Bronchial epithelial cell (primary cell): ENCODE results near the gene MSH5. TPM values are rescaled to one million over a fixed set of nuclear protein-coding genes. Genes with fewer than 3 reads are reported as not detected.
A peak's percentile ranks its signal among the peaks of the same experiment; 100 is the strongest.

Source experiments
- DNase-seq: peaks from one replicate; pipeline ENCODE4 v3.0.0-alpha.2; 2010; ENCODE audit warnings: low read depth
- FAIRE-seq: peaks from 2 replicates; lab custom pipeline; 2011; peaks lifted over from hg19 to GRCh38; lab: Jason Lieb, UNC
- H3K27me3 ChIP-seq: 2 replicates; pipeline ENCODE4 v1.5.1; 2011; ENCODE audit warnings: low read length; ENCODE audit not compliant: control insufficient read depth, insufficient read depth
- H3K36me3 ChIP-seq: 2 replicates; pipeline ENCODE4 v1.5.1; 2011; ENCODE audit warnings: low read length; ENCODE audit not compliant: control insufficient read depth, insufficient read depth
- H3K4me3 ChIP-seq: 2 replicates; pipeline ENCODE4 v1.5.1; 2011; ENCODE audit warnings: mild to moderate bottlenecking, low read depth, low read length, control low read depth
- CTCF ChIP-seq: IDR thresholded peaks from 2 replicates; pipeline ENCODE4 v1.5.1; 2011; ENCODE audit warnings: mild to moderate bottlenecking, moderate library complexity, low read length, control low read depth, inconsistent platforms; ENCODE audit not compliant: insufficient read depth, severe bottlenecking
- total RNA-seq: library from RNA; depleted of rRNA; stranded (reverse); fragments of >200 nt; gene quantifications from 2 replicates; pipeline ENCODE4 v1.2.1, GENCODE V29; 2014

The MSH5 gene
- total RNA-seq, 1 donor from 2014 or later: 3.4 TPM

DNA sequence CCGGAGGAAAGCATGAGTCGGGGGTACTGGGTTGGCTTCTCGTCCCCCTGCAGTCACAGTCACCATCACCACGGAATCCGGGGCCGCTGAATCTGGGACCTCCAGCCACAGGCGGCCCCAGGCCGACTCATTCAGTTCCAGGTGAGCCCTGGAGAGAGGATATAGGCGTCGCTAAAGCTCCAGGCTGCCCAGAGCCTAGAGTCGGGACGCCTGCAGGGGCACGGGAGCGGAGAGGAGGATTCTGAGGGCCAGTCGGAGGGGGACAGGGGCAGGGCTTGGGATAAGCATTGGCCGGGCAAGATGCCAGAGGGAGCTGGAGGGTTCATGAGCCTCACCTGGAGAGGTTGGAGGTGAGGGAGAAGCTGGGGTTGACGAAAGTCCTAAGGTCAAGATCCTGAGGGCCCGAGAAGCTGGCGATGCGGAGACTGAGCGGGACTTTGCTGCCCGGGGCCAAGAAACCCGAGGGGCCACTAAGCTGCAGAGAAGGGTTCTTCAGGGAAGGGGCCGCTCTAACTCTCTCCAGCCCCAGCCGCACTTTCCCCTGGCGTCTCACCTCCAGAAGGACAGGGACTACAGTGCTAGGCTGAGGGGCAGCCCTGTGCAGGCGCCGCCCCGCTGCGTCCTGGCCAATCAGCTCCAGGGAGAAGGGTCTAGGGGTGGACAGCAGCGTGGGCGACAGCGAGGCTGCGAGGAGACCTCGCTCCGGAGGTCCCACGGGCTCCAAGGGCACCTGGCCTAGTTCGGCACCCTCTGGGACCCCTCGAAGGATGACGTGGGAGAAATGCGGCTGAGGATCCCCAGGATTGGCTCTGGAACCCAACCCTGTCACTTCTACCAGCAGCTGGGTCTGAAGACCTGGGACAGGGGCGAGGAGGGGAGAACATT is 26.3 kb downstream of the MSH5 start:
- no peaks in the 10 kb centered on the region for H3K27me3 ChIP-seq
- peaks cover 1% of the 10 kb centered on the region for H3K36me3 ChIP-seq
- H3K4me3 ChIP-seq: no peak overlapping the region
- no peak for TF ChIP-seq CTCF
- FAIRE-seq (no peak), DNase-seq (no peak)

- no peak for FAIRE-seq
These were observed 27.4 kb downstream of the MSH5 start for GRCh38 chr6:31767096-31767645.

DNA sequence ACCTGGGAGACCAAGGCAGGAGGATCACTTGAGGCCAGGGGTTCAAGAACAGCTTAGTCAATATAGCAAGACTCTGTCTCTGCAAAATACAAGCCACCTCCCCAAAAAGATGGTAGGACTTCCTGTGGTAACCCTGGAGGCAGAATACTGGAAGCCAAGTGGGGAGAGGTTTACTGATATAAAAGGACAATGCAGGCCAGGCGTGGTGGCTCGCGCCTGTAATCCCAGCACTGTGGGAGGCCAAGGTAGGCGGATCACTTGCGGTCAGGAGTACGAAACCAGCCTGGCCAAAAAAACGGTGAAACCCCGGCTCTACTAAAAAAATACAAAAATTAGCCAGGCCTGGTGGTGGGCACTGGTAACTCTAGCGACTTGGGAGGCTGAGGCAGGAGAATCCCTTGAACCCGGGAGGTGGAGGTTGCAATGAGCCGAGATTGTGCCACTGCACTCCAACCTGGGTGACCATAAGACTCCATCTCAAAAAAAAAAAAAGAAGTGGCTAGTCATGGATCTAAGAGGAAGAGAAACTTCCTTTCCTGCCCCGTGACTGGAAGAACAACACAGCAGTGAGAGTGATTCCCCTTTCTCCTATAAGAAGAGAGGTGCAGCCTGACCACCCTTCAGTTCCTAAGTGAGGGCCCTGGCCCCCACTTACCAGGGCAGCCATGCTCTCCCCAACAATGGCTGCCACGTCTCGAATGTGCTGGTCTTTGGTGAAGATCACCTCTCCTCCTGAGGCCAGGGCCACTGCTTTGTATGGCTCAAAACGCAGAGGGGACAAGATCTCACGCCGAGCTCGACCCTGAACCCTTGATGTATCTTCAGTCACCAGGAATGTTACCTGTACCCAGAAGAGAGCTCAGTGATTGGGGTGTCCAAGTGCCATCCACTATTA is 28.8 kb downstream of the MSH5 start:
- no peak for TF ChIP-seq CTCF
- Histone ChIP-seq H3K36me3 (no peaks in the 10 kb centered on the region), H3K27me3 (no peaks in the 10 kb centered on the region), H3K4me3 (no peak overlapping the region)
- no peak for FAIRE-seq
- no peak for DNase-seq

More at GRCh38 chr6:31767096-31767645, 27.4 kb downstream of the MSH5 start:
- TF ChIP-seq CTCF: no peak
- H3K36me3 ChIP-seq: no peaks in the 10 kb centered on the region
- no peaks in the 10 kb centered on the region for H3K27me3 ChIP-seq
- H3K4me3 ChIP-seq: no peak overlapping the region
- DNase-seq: no peak

DNA sequence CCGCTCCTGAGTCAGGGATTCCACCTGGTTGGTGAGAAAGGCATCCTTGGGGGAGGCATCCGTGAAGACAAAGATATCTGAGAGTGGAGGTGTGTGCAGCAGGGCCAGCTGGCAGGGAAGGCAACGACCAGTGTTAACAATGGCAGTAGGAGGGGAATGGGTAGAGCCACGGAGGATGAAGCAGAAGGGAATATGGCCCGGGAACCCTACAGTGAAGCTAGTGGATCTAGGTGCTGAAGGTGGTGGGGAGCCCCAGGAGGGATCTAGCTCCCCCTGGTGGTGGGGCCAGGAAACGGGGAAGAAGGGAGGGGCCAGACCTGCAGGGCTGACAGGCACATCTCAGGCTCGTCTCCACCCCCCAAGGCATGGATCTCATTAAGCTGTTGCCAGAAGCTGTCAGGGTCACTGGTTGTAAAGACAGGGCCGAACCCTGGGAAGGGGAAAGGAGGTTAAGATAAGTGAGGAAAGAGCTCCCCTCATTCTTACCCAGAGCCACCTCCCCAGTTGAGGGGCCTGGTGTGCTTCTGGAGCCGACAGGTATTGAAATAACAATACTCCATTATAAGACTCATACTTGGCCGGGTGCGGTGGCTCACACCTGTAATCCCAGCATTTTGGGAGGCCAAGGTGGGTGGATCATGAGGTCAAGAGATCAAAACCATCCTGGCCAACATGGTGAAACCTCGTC is 30.0 kb downstream of the MSH5 start:
- FAIRE-seq (no peak), DNase-seq (peak; percentile 57)
- TF ChIP-seq CTCF: peak; percentile 97
- Histone ChIP-seq H3K27me3 (no peaks in the 10 kb centered on the region), H3K36me3 (no peaks in the 10 kb centered on the region), H3K4me3 (no peak overlapping the region)

DNA sequence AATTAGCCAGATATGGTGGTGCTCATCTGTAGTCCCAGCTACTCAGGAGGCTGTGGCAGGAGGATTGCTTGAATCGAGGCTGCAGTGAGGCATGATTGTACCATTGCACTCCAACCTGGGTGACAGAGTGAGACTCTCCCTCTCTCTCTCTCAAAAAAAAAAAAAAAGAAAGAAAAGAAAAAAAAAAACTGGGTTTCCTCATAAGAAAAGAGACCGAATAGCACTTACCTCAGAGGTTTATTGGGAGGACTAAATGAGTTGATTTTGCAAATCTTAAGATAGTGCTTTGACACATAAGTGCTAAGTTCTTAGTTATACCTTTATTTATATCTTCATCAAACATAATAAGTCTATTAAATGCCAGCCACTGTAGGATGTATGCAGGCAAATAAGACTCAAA is 31.1 kb downstream of the MSH5 start:
- no peak for TF ChIP-seq CTCF
- H3K4me3 ChIP-seq: no peak overlapping the region
- FAIRE-seq (no peak), DNase-seq (no peak)
- H3K27me3 ChIP-seq: no peaks in the 10 kb centered on the region
- no peaks in the 10 kb centered on the region for H3K36me3 ChIP-seq
